Osteoblast (primary cell): ENCODE measurements around the gene RNF167. TPM values are rescaled to one million over a fixed set of nuclear protein-coding genes. Genes with fewer than 3 reads are reported as not detected.
A peak's percentile ranks its signal among the peaks of the same experiment; 100 is the strongest.

Experiments used
- DNase-seq: peaks from one replicate; pipeline ENCODE4 v3.0.0; 2011; ENCODE audit warnings: low spot score, mixed read lengths; ENCODE audit not compliant: insufficient read length; ENCODE audit errors: missing footprints
- H2AFZ ChIP-seq: 2 replicates; pipeline ENCODE4 v1.6.0; 2011; ENCODE audit warnings: mild to moderate bottlenecking, low read length
- H3K27ac ChIP-seq: 2 replicates; pipeline ENCODE4 v1.5.1; 2011; ENCODE audit warnings: mild to moderate bottlenecking, low read depth, low read length, moderate library complexity
- H3K27me3 ChIP-seq: 2 replicates; pipeline ENCODE4 v1.6.0; 2012; ENCODE audit warnings: mild to moderate bottlenecking, control low read depth, inconsistent platforms, low read length, moderate library complexity; ENCODE audit not compliant: insufficient read depth
- H3K36me3 ChIP-seq: 2 replicates; pipeline ENCODE4 v1.5.1; 2011; ENCODE audit warnings: mild to moderate bottlenecking, low read length, control low read depth, moderate library complexity; ENCODE audit not compliant: insufficient read depth
- H3K4me1 ChIP-seq: 2 replicates; pipeline ENCODE4 v1.5.1; 2011; ENCODE audit warnings: mild to moderate bottlenecking, low read length, control low read depth, moderate library complexity; ENCODE audit not compliant: insufficient read depth
- H3K4me2 ChIP-seq: 2 replicates; pipeline ENCODE4 v1.6.0; 2011; ENCODE audit warnings: mild to moderate bottlenecking, low read length; ENCODE audit not compliant: insufficient read depth
- H3K4me3 ChIP-seq: fragments of 200-600 bp; sonication (generic); 3 replicates; pipeline ENCODE4 v1.5.1; 2012; ENCODE audit warnings: mild to moderate bottlenecking, low read length, inconsistent platforms; ENCODE audit not compliant: insufficient read depth
- H3K79me2 ChIP-seq: 2 replicates; pipeline ENCODE4 v1.6.0; 2012; ENCODE audit warnings: mild to moderate bottlenecking, low read length, control low read depth, inconsistent platforms; ENCODE audit not compliant: insufficient read depth
- H3K9me3 ChIP-seq: 2 replicates; pipeline ENCODE4 v1.5.1; 2011; ENCODE audit warnings: low read depth, low read length, control low read depth
- H4K20me1 ChIP-seq: 2 replicates; pipeline ENCODE4 v1.6.0; 2012; ENCODE audit warnings: mild to moderate bottlenecking, low read length, control low read depth; ENCODE audit not compliant: insufficient read depth
- CTCF ChIP-seq: IDR thresholded peaks from 2 replicates; pipeline ENCODE4 v1.5.1; 2011; ENCODE audit warnings: mild to moderate bottlenecking, low read depth, low read length, moderate library complexity; ENCODE audit errors: extremely low read depth
- total RNA-seq: library from RNA; depleted of rRNA; stranded (reverse); fragments of >200 nt; gene quantifications from 2 replicates; pipeline ENCODE4 v1.2.3, GENCODE V29; 2012

RNF167 gene
- total RNA-seq, 1 donor, result 25.3 TPM

GRCh38 chr17:4959261-4959965 is 19.3 kb downstream of the RNF167 start:
- TF ChIP-seq CTCF, result no peak
- H3K4me1 ChIP-seq, result peaks cover under 1% of the 10 kb centered on the region
- peak; percentile 25 for DNase-seq

GRCh38 chr17:4960279-4960922 is 20.3 kb downstream of the RNF167 start:
- peaks cover 20% of the 10 kb centered on the region for H3K36me3 ChIP-seq
- H4K20me1 ChIP-seq, result no peaks in the 10 kb centered on the region
- no peak overlapping the region for H3K27ac ChIP-seq

More at GRCh38 chr17:4959261-4959965, 19.3 kb downstream of the RNF167 start:
- H3K9me3 ChIP-seq, result no peaks in the 10 kb centered on the region
- H3K79me2 ChIP-seq, result no peaks in the 10 kb centered on the region
- H3K4me2 ChIP-seq, result no peak overlapping the region
- no peak overlapping the region for H3K27ac ChIP-seq
- H3K36me3 ChIP-seq, result peaks cover 20% of the 10 kb centered on the region
- H4K20me1 ChIP-seq, result no peaks in the 10 kb centered on the region
- H3K4me3 ChIP-seq, result no peak overlapping the region
- no peaks in the 10 kb centered on the region for H3K27me3 ChIP-seq
- H2AFZ ChIP-seq, result no peak overlapping the region

GRCh38 chr17:4965311-4965986 is 25.4 kb downstream of the RNF167 start:
- Histone ChIP-seq H3K27me3 (no peaks in the 10 kb centered on the region), H3K4me2 (no peak overlapping the region), H3K4me1 (peaks cover 34% of the 10 kb centered on the region), H3K27ac (no peak overlapping the region), H3K36me3 (peaks cover 14% of the 10 kb centered on the region), H3K9me3 (no peaks in the 10 kb centered on the region), H3K4me3 (no peak overlapping the region), H4K20me1 (no peaks in the 10 kb centered on the region), H3K79me2 (peaks cover 11% of the 10 kb centered on the region), H2AFZ (no peak overlapping the region)
- TF ChIP-seq CTCF, result no peak
- DNase-seq, result peak; percentile 39

More at GRCh38 chr17:4960279-4960922, 20.3 kb downstream of the RNF167 start:
- H3K4me2 ChIP-seq, result no peak overlapping the region
- DNase-seq, result peak; percentile 69
- no peak overlapping the region for H3K4me3 ChIP-seq
- no peak for TF ChIP-seq CTCF
- H3K4me1 ChIP-seq, result no peaks in the 10 kb centered on the region
- no peaks in the 10 kb centered on the region for H3K27me3 ChIP-seq
- H3K9me3 ChIP-seq, result no peaks in the 10 kb centered on the region
- H3K79me2 ChIP-seq, result peaks cover 4% of the 10 kb centered on the region
- no peak overlapping the region for H2AFZ ChIP-seq
